CD4-positive, alpha-beta T cell treated with Interleukin-17A for 4 hours (primary cell): Measurements from ENCODE around the gene SAP30.

Experiments
- DNase-seq: peaks from one replicate; pipeline ENCODE4 v3.0.0-alpha.2; 2020; ENCODE audit warnings: mixed read lengths

The SAP30 gene

DNA sequence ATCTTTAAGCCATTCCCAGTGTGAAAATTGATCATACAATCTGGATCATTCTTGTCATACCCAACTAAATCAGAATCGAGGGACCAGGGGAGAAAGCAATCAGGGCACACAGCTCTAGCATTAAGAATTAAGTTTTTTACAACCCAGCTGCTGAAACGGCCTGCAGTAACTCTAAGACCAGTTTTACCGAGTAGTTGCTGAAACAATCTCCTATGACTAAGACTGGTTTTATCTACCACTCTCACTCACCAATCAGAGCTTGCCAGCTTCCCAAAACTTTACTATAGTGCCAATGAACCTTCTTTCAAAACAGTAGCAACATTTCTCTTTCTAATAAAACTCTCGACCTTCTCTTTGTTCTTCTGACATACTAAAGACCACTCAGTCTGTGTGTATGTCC is 2.8 kb upstream of the SAP30 start:
- DNase-seq = no peak

- peak; percentile 70 for DNase-seq
Measured at GRCh38 chr4:173370130-173370476, 651 bp upstream of the SAP30 start.

GRCh38 chr4:173371292-173372192 is 788 bp downstream of the SAP30 start:
- DNase-seq = peak; percentile 52

DNA sequence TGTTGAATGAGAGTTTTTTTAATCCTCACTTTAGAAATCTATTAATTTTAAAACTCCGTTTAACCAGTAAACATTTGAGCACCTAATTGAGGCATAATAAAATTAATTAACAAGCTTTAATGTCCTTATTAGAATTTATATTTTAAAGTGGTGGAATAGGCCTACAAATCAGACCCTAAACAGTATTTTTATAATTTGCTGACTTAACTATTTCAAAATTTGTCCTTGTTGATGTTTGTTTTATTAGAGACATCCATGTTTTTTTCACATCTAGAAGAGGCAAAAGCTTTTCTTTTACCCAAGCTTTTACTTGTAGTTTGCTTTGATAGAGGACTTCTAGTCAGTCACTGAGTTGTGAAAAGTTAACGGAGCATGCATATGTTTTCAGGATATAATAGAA is 3.8 kb downstream of the SAP30 start:
- DNase-seq = no peak

DNA sequence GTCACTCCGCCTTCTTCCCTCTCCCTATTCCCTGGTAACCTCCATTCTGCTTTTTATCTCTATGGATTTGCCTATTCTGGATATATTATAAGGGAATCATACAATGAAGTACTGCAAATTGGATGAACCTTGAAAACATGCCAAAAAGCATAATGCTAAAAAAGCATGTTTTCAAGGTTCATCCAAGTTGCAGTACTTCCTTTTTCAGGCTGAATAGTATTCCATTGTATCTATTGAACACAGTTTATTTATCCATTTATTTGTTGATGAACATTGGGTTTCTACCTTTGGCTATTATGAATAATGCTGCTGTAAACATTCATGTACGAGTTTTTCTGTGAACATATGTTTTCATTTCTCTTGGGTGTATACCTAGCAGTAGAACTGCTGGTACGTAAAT is 9.2 kb downstream of the SAP30 start:
- no peak for DNase-seq

DNA sequence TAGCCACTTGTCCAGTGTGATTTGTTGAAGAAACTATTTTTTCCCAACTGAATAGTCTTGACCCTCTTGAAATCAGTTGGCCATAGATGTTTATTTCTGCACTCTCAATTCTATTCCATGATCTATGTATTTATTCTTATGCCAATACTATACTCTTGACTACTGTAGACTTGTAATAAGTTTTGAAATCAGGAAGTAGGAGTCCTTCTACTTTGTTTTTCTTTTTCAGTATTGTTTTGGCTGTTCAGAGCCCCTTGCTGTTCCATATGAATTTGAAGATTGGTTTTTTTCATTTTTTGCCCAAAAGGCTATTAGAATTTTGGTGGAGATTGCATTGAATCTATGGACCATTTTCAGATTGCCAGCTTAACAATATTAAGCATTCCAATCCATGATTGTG is 10.2 kb downstream of the SAP30 start:
- DNase-seq = no peak

DNA sequence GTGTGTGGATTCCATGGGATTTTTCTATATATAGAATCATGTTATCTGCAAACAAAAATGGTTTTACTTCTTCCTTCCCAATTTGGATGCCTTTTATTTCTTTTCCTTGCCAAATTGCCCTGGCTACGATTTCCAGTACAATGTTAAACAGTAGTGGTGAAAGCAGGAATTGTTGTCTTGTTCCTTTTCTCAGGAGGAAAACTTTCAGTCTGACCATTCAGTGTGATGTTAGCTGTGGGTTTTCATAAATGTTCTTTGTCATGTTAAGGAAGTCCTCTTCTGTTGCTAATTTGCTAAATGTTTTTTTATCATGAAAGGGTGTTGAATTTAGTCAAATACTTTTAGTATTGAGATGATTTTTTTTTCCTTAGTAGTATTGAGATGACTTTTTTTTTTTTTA is 10.9 kb downstream of the SAP30 start:
- DNase-seq = no peak

- DNase-seq = no peak
Measured at GRCh38 chr4:173382349-173382748, 11.6 kb downstream of the SAP30 start.

DNA sequence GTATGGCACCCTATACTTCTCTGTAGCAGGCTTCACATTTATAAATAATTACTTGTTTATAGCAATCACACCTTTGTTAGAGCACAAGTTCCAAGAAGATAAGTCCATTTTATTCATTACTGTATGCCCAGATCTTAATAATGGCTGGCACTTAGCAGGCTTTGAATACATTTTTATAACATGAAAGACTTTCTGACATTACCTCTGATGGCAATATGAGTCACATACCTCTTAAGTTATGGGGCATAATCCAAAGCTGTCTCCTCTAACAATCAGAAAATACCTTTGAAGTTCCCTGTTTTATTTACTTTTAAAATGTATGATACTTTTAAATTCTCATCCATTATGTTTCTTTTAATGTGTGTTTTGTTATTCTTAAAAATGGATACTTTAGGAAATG is 16.0 kb downstream of the SAP30 start:
- no peak for DNase-seq

- no peak for DNase-seq
Measured at GRCh38 chr4:173391701-173392100, 20.9 kb downstream of the SAP30 start.

GRCh38 chr4:173397604-173398003 is 26.9 kb downstream of the SAP30 start:
- no peak for DNase-seq

DNA sequence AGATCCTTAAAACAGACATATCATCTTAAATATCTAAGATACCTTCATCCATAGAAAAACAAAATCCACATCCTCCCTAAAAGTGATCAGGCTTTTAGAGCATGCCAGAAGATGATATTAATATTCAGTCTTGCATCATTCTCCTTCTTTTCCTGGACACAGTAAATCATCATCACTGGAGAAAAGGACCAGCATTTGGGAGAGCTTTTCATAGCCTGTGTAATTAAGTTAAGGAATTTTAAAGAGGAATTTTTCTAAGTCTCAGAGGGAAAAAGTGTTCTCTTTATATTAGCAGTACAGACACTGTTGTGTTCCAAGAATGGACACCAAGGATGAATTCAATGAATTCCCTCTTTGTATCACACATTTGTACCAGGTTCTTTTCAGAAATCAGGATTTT is 27.5 kb downstream of the SAP30 start:
- DNase-seq = no peak

GRCh38 chr4:173398779-173399415 is 28.1 kb downstream of the SAP30 start, which contains the start of gene SCRG1:
Gene SCRG1, minus strand, starts transcription at chr4:173399116. Its CDS starts 7,702 bp downstream, at chr4:173391414.
- DNase-seq = no peak

- DNase-seq = no peak
Measured at GRCh38 chr4:173401063-173401462, 30.3 kb downstream of the SAP30 start.

DNA sequence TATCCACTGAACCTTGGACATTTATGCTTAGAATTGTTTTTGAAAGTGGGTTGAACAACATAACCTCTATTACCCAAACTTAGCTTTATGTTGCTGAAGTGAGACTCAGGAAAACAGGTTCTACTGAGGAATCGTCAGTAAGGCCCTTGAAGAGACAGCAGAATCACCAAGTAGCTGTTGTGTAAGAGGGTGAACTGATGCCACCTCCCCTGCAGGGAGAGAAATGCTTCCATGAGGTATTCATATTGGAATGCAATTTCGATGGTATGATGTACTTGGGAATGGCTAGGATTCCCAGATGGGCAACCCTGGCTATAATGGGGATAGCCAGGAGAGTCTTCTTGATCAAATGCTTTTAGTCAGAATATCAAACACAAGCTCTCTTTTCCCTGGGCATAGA is 32.3 kb downstream of the SAP30 start:
- no peak for DNase-seq

- DNase-seq = no peak
Measured at GRCh38 chr4:173404296-173404865, 33.6 kb downstream of the SAP30 start.

- DNase-seq = no peak
Measured at GRCh38 chr4:173405840-173406606, 35.3 kb downstream of the SAP30 start.

DNA sequence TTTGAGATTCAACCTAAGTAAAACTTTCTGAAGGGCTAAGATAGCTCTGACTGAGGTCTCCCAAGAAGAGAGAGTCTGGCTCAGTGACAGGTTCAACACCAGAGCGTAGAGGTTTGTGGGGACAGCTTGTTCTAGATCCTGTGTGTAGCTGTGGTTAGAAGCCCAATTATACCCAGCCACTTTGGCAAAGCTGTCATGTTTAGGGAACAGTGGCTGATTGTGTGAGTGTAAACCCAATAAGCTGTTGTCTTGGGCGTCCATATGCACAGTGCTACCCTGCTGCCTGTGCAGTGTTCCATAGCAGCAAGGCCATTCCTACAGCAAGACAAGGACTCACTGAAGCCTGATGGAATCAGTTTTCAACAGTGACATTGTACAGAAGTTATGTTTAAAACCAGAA is 39.3 kb downstream of the SAP30 start:
- DNase-seq = no peak

GRCh38 chr4:173411106-173411693 is 40.4 kb downstream of the SAP30 start:
- DNase-seq = no peak

DNA sequence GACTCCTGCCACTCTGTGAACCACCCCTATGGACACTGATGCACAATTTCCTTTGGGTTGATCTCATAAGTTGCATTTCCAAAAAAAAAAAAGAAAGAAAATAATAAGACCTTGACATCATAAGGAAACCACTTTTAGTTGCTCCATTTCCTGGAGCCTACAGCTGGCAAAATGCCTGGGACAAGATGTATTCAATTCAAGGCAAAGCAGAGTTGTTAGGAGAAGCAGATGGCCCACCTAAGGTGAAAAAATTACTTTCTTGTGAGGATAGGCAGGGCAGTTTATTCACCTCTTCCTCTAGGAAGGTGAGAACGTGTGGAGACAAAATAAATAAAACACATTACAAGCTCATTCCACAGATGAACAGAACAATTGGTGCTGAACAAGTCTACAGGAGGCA is 42.3 kb downstream of the SAP30 start:
- no peak for DNase-seq

GRCh38 chr4:173414456-173414855 is 43.7 kb downstream of the SAP30 start:
- DNase-seq = no peak

- no peak for DNase-seq
Measured at GRCh38 chr4:173415092-173415491, 44.3 kb downstream of the SAP30 start.
